IMR-90 (cell line): ENCODE measurements around the gene CEP170.
"Not testable (repeated sequence)": the region's sequence is repeated elsewhere in the genome, so short reads cannot be mapped to it uniquely, and the experiment has no call there.

Experiments used
- CEBPB ChIP-seq: IDR thresholded peaks from 2 replicates; pipeline ENCODE4 v1.6.1; 2012; ENCODE audit warnings: low read depth, low read length, improper control_type of control experiment
- MXI1 ChIP-seq: IDR thresholded peaks from 2 replicates; pipeline ENCODE4 v1.6.1; 2012; ENCODE audit warnings: low read depth, mild to moderate bottlenecking, low read length, moderate library complexity, borderline replicate concordance
- POLR2A ChIP-seq: IDR thresholded peaks from 2 replicates; pipeline ENCODE4 v1.6.1; 2012; ENCODE audit warnings: mild to moderate bottlenecking, low read depth, low read length
- RAD21 ChIP-seq: IDR thresholded peaks from 2 replicates; pipeline ENCODE4 v1.6.1; 2012; ENCODE audit warnings: low read length, improper control_type of control experiment
- RFX5 ChIP-seq: IDR thresholded peaks from 2 replicates; pipeline ENCODE4 v1.8.0; 2012; ENCODE audit warnings: low read depth, mild to moderate bottlenecking, low read length, moderate library complexity
- TF ChIP-seq, protein P1 (sequence below): conservative IDR thresholded peaks from 2 replicates; pipeline ENCODE4 v1.5.1; 2012; ENCODE audit warnings: mild to moderate bottlenecking, low read depth, low read length, improper control_type of control experiment
- TF ChIP-seq, protein P2 (sequence below): fragments of 150-350 bp; IDR thresholded peaks from 2 replicates; pipeline ENCODE4 v1.6.1; 2017; ENCODE audit warnings: mild to moderate bottlenecking, antibody characterized with exemption, low read length, low read depth

DNA sequence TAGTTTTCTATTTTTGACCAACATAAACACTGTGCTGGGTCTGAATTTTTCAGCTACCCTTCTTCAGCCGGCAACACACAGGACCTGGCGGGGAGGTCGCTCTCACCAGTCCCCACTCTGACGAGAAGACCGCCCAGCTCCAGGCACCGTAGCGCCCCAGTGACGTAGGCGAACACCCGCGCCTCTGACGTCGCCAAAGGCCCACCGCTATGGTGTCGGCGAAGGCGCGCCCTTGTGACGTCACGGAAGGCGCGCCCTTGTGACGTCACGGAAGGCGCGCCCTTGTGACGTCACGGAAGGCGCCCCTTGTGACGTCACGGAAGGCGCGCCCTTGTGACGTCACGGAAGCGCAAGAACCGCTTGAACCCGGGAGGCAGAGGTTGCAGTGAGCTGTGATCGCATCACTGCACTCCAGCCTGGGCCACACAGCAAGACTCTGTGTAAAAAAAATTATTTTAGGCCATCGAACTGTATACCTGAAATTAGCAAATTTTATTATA, 153.5 kb downstream of the CEP170 start:
- TF ChIP-seq POLR2A, MXI1, RFX5, CEBPB, RAD21: not testable (repeated sequence)
- TF ChIP-seq, protein P1, sequence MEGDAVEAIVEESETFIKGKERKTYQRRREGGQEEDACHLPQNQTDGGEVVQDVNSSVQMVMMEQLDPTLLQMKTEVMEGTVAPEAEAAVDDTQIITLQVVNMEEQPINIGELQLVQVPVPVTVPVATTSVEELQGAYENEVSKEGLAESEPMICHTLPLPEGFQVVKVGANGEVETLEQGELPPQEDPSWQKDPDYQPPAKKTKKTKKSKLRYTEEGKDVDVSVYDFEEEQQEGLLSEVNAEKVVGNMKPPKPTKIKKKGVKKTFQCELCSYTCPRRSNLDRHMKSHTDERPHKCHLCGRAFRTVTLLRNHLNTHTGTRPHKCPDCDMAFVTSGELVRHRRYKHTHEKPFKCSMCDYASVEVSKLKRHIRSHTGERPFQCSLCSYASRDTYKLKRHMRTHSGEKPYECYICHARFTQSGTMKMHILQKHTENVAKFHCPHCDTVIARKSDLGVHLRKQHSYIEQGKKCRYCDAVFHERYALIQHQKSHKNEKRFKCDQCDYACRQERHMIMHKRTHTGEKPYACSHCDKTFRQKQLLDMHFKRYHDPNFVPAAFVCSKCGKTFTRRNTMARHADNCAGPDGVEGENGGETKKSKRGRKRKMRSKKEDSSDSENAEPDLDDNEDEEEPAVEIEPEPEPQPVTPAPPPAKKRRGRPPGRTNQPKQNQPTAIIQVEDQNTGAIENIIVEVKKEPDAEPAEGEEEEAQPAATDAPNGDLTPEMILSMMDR, result not testable (repeated sequence)
- TF ChIP-seq, protein P2, sequence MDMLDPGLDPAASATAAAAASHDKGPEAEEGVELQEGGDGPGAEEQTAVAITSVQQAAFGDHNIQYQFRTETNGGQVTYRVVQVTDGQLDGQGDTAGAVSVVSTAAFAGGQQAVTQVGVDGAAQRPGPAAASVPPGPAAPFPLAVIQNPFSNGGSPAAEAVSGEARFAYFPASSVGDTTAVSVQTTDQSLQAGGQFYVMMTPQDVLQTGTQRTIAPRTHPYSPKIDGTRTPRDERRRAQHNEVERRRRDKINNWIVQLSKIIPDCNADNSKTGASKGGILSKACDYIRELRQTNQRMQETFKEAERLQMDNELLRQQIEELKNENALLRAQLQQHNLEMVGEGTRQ, result not testable (repeated sequence)
